ENCODE data around the gene DDX54.

Gene DDX54

DNA sequence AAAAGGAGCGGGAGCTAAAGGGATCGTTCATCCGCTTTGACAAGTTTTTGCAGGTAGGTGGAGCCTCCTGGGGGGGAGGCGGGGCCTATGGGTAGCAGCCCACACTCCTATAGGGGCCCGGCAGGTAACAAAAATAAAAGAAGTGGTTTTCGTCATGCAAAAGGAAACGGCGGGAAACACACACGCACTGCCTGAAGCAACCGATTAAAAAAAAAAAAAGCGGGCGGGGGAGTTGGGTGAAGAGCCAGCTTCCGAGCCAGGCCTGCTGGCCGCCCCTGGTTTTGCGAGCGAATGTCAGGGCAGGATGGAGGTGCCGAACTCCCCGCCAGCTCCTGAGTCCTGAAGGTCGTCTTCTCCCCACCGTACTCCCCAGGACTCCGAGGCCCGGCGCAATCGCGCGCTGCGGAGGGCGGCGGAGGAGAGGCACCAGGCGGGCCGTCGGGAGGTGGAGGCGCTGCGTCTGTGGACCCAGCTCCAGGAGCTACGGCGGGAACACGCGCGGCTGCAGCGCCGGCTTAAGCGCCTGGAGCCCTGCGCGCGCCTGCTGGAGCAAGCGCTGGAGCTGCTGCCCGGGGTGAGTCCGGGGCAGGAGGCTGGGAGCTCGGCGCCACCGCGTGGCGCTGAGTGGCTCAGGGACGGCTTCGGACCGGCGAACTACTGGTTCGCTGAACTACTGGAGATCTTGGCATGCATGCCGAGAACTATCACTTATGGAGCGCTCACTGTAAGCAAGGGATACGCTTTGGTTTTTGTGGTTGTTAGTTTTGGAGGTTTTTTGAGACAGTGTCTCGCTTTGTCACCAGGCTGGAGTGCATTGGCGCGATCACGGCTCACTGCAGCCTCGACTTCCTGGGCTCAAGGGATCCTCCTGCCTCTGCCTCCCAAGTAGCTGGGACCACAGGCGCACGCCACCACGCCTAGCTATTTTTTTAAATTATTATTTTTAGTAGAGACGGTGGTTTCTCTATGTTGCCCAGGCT lies 32.2 kb downstream of the DDX54 start:
- in situ Hi-C loops (cut with MboI; ENCODE audit: low sequenced_read_pairs, unreplicated experiment): loop anchor here (10.0 kb wide), 1 partner anchor 108 kb away; no protein-coding TSS in a partner anchor
- TF ChIP-seq, protein P1, sequence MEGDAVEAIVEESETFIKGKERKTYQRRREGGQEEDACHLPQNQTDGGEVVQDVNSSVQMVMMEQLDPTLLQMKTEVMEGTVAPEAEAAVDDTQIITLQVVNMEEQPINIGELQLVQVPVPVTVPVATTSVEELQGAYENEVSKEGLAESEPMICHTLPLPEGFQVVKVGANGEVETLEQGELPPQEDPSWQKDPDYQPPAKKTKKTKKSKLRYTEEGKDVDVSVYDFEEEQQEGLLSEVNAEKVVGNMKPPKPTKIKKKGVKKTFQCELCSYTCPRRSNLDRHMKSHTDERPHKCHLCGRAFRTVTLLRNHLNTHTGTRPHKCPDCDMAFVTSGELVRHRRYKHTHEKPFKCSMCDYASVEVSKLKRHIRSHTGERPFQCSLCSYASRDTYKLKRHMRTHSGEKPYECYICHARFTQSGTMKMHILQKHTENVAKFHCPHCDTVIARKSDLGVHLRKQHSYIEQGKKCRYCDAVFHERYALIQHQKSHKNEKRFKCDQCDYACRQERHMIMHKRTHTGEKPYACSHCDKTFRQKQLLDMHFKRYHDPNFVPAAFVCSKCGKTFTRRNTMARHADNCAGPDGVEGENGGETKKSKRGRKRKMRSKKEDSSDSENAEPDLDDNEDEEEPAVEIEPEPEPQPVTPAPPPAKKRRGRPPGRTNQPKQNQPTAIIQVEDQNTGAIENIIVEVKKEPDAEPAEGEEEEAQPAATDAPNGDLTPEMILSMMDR (IDR thresholded peaks at IDR 0.05; ENCODE audit: borderline replicate concordance, control extremely low read depth, extremely low read depth, insufficient read depth, missing control alignments): peak; percentile 63
- DNase-seq (ENCODE audit: low spot score): peak; percentile 87

GRCh38 chr12:113152196-113152834 lies 33.0 kb downstream of the DDX54 start:
- in situ Hi-C loops (cut with MboI; ENCODE audit: low sequenced_read_pairs, unreplicated experiment): loop anchor here (10.0 kb wide), 1 partner anchor 108 kb away; no protein-coding TSS in a partner anchor
- TF ChIP-seq, protein P1 (IDR thresholded peaks at IDR 0.05; ENCODE audit: borderline replicate concordance, control extremely low read depth, extremely low read depth, insufficient read depth, missing control alignments): no peak

GRCh38 chr12:113151655-113152054 lies 33.6 kb downstream of the DDX54 start:
- in situ Hi-C loops (cut with MboI; ENCODE audit: low sequenced_read_pairs, unreplicated experiment): loop anchor here (10.0 kb wide), 1 partner anchor 107 kb away; no protein-coding TSS in a partner anchor

More at GRCh38 chr12:113152196-113152834, 33.0 kb downstream of the DDX54 start:
- DNase-seq (ENCODE audit: low spot score): no peak

DNA sequence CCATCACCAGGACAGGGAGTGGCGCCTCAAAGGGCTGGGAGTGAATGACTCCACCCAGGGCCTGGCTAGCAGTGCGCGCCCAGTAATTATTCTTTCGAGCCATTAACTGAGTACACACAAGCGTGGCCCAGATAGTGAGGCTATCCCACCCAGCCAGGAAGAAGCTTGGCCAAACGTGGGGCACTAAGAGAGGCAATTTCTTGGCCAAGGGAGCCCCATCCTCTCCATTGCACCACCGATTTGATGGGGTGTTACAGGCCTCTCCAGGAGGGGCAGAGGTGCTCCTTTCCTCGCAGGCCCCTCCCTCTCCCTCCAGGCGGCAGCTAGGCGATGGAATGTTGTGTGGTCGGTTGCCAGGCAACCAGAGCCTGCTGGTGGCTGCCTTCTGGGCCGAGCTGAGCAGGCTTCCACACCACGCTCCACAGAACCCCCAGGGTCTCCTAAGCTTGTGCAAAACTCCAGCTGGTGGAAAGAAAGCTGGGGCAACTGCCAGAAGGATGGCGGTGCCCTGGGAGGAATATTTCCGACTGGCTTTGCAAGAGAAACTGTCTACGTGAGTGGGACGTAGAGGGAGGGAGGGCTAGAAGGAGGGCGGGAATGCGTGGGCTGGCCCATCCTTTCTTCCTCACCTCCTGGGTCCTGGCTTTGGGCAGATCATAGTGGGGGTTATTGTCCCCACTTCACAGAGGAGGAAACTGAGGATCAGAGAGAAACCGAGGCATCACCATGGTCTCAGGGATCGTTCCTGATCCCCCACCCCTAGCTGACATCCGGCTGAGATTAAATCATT lies 35.7 kb downstream of the DDX54 start, which contains the start of gene CFAP73:
CFAP73 (plus strand) TSS at position 364 of the 790 bp plus-strand sequence; CDS start at position 498, 134 bp downstream.
- TF ChIP-seq, protein P1 (IDR thresholded peaks at IDR 0.05; ENCODE audit: borderline replicate concordance, control extremely low read depth, extremely low read depth, insufficient read depth, missing control alignments): no peak
- no peak for DNase-seq (ENCODE audit: low spot score)
- in situ Hi-C loops (cut with MboI; ENCODE audit: low sequenced_read_pairs, unreplicated experiment): loop anchor here (10.0 kb wide), 1 partner anchor 105 kb away; no protein-coding TSS in a partner anchor

More at GRCh38 chr12:113151655-113152054, 33.6 kb downstream of the DDX54 start:
- TF ChIP-seq, protein P1 (IDR thresholded peaks at IDR 0.05; ENCODE audit: borderline replicate concordance, control extremely low read depth, extremely low read depth, insufficient read depth, missing control alignments): no peak
- DNase-seq (ENCODE audit: low spot score): no peak

GRCh38 chr12:113146999-113147398 lies 38.3 kb downstream of the DDX54 start:
- in situ Hi-C loops (cut with MboI; ENCODE audit: low sequenced_read_pairs, unreplicated experiment): no loop called here
- TF ChIP-seq, protein P1 (IDR thresholded peaks at IDR 0.05; ENCODE audit: borderline replicate concordance, control extremely low read depth, extremely low read depth, insufficient read depth, missing control alignments): no peak
- no peak for DNase-seq (ENCODE audit: low spot score)
